LNCaP clone FGC (cell line): ENCODE data around the gene TFAP2D.

Source experiments
- DNase-seq: peaks from one replicate; pipeline ENCODE4 v3.0.0-alpha.2; 2011; ENCODE audit warnings: low read depth
- H3K4me3 ChIP-seq: 2 replicates; pipeline ENCODE4 v1.5.1; 2011; ENCODE audit warnings: mild to moderate bottlenecking, low read depth, low read length, control low read depth
- TF ChIP-seq, protein P1 (sequence below): IDR thresholded peaks from 2 replicates; pipeline ENCODE4 v1.5.1; 2012; ENCODE audit warnings: mild to moderate bottlenecking; ENCODE audit not compliant: control insufficient read depth, insufficient read depth; ENCODE audit errors: extremely low read depth

Gene TFAP2D

GRCh38 chr6:50713226-50713625, at the start of gene TFAP2D:
TFAP2D (plus strand) TSS chr6:50713526; CDS start chr6:50714056, 530 bp downstream.
- DNase-seq: no peak
- TF ChIP-seq, protein P1, sequence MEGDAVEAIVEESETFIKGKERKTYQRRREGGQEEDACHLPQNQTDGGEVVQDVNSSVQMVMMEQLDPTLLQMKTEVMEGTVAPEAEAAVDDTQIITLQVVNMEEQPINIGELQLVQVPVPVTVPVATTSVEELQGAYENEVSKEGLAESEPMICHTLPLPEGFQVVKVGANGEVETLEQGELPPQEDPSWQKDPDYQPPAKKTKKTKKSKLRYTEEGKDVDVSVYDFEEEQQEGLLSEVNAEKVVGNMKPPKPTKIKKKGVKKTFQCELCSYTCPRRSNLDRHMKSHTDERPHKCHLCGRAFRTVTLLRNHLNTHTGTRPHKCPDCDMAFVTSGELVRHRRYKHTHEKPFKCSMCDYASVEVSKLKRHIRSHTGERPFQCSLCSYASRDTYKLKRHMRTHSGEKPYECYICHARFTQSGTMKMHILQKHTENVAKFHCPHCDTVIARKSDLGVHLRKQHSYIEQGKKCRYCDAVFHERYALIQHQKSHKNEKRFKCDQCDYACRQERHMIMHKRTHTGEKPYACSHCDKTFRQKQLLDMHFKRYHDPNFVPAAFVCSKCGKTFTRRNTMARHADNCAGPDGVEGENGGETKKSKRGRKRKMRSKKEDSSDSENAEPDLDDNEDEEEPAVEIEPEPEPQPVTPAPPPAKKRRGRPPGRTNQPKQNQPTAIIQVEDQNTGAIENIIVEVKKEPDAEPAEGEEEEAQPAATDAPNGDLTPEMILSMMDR: no peak
- H3K4me3 ChIP-seq: no peak within 1 kb of the TSS

DNA sequence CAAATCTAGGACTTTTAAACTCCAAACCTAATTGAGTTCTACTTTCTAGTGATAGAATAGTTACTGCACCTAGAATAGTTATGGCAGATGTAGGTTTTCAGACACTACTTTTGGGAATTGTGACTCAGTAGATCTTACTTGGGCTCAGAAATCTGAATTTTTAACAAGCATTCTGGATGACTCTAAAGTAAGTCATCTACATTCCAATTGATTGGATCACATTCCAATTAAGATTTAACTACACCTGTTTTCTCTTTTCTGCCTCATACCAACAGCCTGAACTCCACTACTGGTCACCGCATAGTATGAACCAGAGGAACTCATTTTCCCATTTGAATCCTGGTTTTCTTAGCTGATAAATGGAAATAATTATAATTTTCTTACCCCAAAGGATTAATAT, 49.5 kb upstream of the TFAP2D start:
- no peak overlapping the region for H3K4me3 ChIP-seq
- DNase-seq: no peak
- TF ChIP-seq, protein P1: no peak

GRCh38 chr6:50666089-50666488, 47.2 kb upstream of the TFAP2D start:
- TF ChIP-seq, protein P1: no peak
- no peak for DNase-seq
- H3K4me3 ChIP-seq: no peak overlapping the region

- no peak overlapping the region for H3K4me3 ChIP-seq
- no peak for DNase-seq
- TF ChIP-seq, protein P1: no peak
These were observed 32.0 kb upstream of the TFAP2D start for GRCh38 chr6:50681213-50681824.

DNA sequence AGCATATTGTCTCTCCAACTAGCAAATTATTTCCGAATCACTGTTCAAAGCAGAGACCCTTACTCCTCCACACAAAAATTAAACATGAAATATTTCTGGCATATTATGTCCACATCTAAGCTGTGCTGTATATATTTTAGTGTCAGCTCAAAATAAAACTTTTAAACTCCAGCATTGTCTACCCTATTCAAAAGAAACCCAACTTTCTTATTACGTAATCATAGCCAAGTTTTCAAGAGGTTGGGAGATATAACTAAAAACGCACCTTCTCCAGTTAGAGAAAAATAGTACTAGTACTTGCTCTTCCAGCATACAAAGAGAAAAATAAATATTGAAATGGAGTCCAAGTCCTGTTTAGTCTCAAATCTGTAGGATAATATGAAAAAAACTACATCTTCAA, 24.1 kb upstream of the TFAP2D start:
- DNase-seq: no peak
- TF ChIP-seq, protein P1: no peak
- no peak overlapping the region for H3K4me3 ChIP-seq

GRCh38 chr6:50691814-50692495, 21.4 kb upstream of the TFAP2D start:
- DNase-seq: no peak
- TF ChIP-seq, protein P1: no peak
- no peak overlapping the region for H3K4me3 ChIP-seq
